HepG2 (cell line): Measurements from ENCODE around the gene L3MBTL1. TPM values are rescaled to one million over a fixed set of nuclear protein-coding genes. Genes with fewer than 3 reads are reported as not detected.
A peak's percentile ranks its signal among the peaks of the same experiment; 100 is the strongest.

Experiments
- AHDC1 ChIP-seq: sonication (generic); formaldehyde crosslinking; IDR thresholded peaks from 2 replicates; pipeline ENCODE4 v1.5.1; 2020; ENCODE audit warnings: mild to moderate bottlenecking, missing genetic modification reagents, borderline replicate concordance
- CTCF ChIP-seq: sonication (generic); formaldehyde crosslinking; IDR thresholded peaks from 2 replicates; pipeline ENCODE4 v1.5.0; 2020; ENCODE audit warnings: mild to moderate bottlenecking, missing genetic modification reagents, moderate library complexity
- HMG20A ChIP-seq: IDR thresholded peaks from 2 replicates; pipeline ENCODE4 v1.6.1; 2016; ENCODE audit warnings: borderline replicate concordance
- HMG20B ChIP-seq: conservative IDR thresholded peaks from 2 replicates; pipeline ENCODE4 v1.6.1; 2016; ENCODE audit warnings: missing genetic modification reagents, missing compliant biosample characterization
- HOXA3 ChIP-seq: sonication (generic); formaldehyde crosslinking; IDR thresholded peaks from 2 replicates; pipeline ENCODE4 v1.5.0; 2020; ENCODE audit warnings: missing genetic modification reagents
- LCORL ChIP-seq, 2 experiments: fragments of 450-650 bp in 1 of 2; sonication (generic) in 1 of 2; formaldehyde crosslinking in 1 of 2; IDR thresholded peaks; 2 replicates each; pipeline versions ENCODE4 v1.5.0 to v1.6.1; 2017 to 2020; ENCODE audit warnings: antibody characterized with exemption in 1 of 2, missing genetic modification reagents in 1 of 2
- RBM39 ChIP-seq: fragments of 200-400 bp; formaldehyde crosslinking; IDR thresholded peaks from one replicate; pipeline ENCODE4 v1.6.1; 2018; ENCODE audit warnings: antibody characterized with exemption, mild to moderate bottlenecking, low read depth, low read length; ENCODE audit not compliant: poor library complexity, severe bottlenecking
- SIN3A ChIP-seq: IDR thresholded peaks from 2 replicates; pipeline ENCODE4 v1.6.1; 2011; ENCODE audit warnings: low read depth, mild to moderate bottlenecking, control low read depth, low read length, borderline replicate concordance
- SKI ChIP-seq: fragments of 450-650 bp; IDR thresholded peaks from one replicate; pipeline ENCODE4 v1.6.1; 2018; ENCODE audit warnings: mild to moderate bottlenecking; ENCODE audit not compliant: partially characterized antibody
- SMC3 ChIP-seq: IDR thresholded peaks from 2 replicates; pipeline ENCODE4 v1.6.1; 2011; ENCODE audit warnings: low read length, improper control_type of control experiment
- TEAD3 ChIP-seq: optimal IDR thresholded peaks from 2 replicates; pipeline ENCODE3; 2016; ENCODE audit warnings: borderline replicate concordance
- ZBTB20 ChIP-seq: sonication (generic); formaldehyde crosslinking; IDR thresholded peaks from 2 replicates; pipeline ENCODE4 v1.8.1; 2023; ENCODE audit warnings: missing genetic modification reagents, low read depth, mild to moderate bottlenecking, borderline replicate concordance
- ZBTB26 ChIP-seq: IDR thresholded peaks from 2 replicates; pipeline ENCODE4 v1.6.1; 2016; ENCODE audit warnings: missing compliant biosample characterization, missing genetic modification reagents, borderline replicate concordance
- ZNF160 ChIP-seq: sonication (generic); formaldehyde crosslinking; IDR thresholded peaks from 2 replicates; pipeline ENCODE4 v1.8.0; 2022; ENCODE audit warnings: mild to moderate bottlenecking, inconsistent platforms, missing genetic modification reagents
- ZNF770 ChIP-seq: sonication (generic); formaldehyde crosslinking; IDR thresholded peaks from 2 replicates; pipeline ENCODE4 v1.5.0; 2020; ENCODE audit warnings: mild to moderate bottlenecking, missing genetic modification reagents
- ZNF781 ChIP-seq: sonication (generic); formaldehyde crosslinking; IDR thresholded peaks from 2 replicates; pipeline ENCODE4 v1.5.1; 2020; ENCODE audit warnings: borderline replicate concordance, mild to moderate bottlenecking, missing genetic modification reagents; ENCODE audit errors: not compliant biosample characterization
- polyA plus RNA-seq, 8 experiments: library from polyadenylated mRNA; depleted of rRNA in 3 of 8; stranded (reverse) in 7 of 8; unstranded in 1 of 8; fragments of >200 nt; fragmentation: Illumina TruSeq in 4 of 8; extraction: Trizol in 4 of 8; gene quantifications; 2 replicates each; pipeline versions ENCODE4 v1.2.1 to v1.2.3, GENCODE V29; 2011 to 2016; ENCODE audit warnings: low read depth in 4 of 8, missing spikeins in 1 of 8, mixed read lengths in 1 of 8; ENCODE audit not compliant: insufficient read depth in 1 of 8
- total RNA-seq, 5 experiments: library from RNA; depleted of rRNA; stranded (reverse); fragments of >200 nt; fragmentation: Illumina TruSeq; extraction: Trizol; gene quantifications; 2 replicates each; pipeline ENCODE4 v1.2.3, GENCODE V29; 2016; ENCODE audit warnings: low read depth in 1 of 5
- TF ChIP-seq, protein P1 (sequence below): sonication (generic); IDR thresholded peaks from 2 replicates; pipeline ENCODE4 v1.6.1; 2016; ENCODE audit warnings: low read depth, borderline replicate concordance

The L3MBTL1 gene
- total and polyA plus RNA-seq, 2 of the 13 experiments (the other 11 are each of a cell fraction or from before 2014, with no cell fraction given) = 9.0 to 17.8 TPM

DNA sequence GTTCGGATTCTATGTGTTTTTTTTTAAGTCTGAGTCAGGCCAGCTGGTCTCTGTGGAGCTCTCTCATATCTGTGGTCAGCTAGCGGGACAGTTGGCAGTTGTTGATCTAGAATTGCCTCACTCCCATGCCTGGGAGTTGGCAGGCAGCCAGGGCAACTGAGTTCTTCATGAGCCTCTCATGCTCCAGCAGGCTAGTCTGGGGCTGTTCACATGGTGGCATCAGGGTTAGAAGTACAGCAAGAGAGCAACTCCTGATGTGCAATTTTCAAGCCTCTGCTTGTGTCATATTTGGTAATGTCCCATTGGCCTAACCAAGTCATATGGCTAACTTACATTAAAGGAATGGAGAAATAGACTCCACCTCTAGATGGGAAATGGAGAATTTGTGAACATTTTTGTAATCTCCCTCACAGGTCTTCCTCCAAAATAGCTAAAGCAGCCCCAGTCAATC is 76.5 kb downstream of the L3MBTL1 start (continued):
- TF ChIP-seq ZNF770 (CRISPR knock-in tag) (0 out of 2 replicates have a peak, but pooled peaks have one; percentile 30), HOXA3 (CRISPR knock-in tag) (peak; percentile 59; the same call in 1 of the 2 replicates), RBM39 (no peak), AHDC1 (CRISPR knock-in tag) (peak; percentile 54; the same call in 1 of the 2 replicates), CTCF (CRISPR knock-in tag) (0 out of 2 replicates have a peak, but pooled peaks have one; percentile 5), SIN3A (peak; percentile 58; the same call in 1 of the 2 replicates), ZNF781 (CRISPR knock-in tag) (no peak), ZNF160 (no peak), TEAD3 (peak; percentile 77), LCORL (IDR thresholded peaks at IDR 0.05) (peak; percentile 91), LCORL (CRISPR knock-in tag; IDR thresholded peaks at IDR 0.05) (peak; percentile 84), HMG20A (CRISPR knock-in tag) (peak; percentile 61; the same call in 1 of the 2 replicates), SMC3 (peak; percentile 42; the same call in 1 of the 2 replicates), SKI (peak; percentile 63), ZBTB26 (CRISPR knock-in tag) (no peak), ZBTB20 (CRISPR knock-in tag) (no peak), HMG20B (0 out of 2 replicates have a peak, but pooled peaks have one; percentile 14)
- TF ChIP-seq, protein P1, sequence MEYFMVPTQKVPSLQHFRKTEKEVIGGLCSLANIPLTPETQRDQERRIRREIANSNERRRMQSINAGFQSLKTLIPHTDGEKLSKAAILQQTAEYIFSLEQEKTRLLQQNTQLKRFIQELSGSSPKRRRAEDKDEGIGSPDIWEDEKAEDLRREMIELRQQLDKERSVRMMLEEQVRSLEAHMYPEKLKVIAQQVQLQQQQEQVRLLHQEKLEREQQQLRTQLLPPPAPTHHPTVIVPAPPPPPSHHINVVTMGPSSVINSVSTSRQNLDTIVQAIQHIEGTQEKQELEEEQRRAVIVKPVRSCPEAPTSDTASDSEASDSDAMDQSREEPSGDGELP = peak; percentile 95
